Measurements from ENCODE around the gene KIAA0319L. TPM values are rescaled to one million over a fixed set of nuclear protein-coding genes. Genes with fewer than 3 reads are reported as not detected.
"Not testable (repeated sequence)": the region's sequence is repeated elsewhere in the genome, so short reads cannot be mapped to it uniquely, and the experiment has no call there.

Gene KIAA0319L
- total RNA-seq, 4 donors from 2014 or later = 27.6 to 72.1 (median 53.8) TPM

GRCh38 chr1:35589516-35590427 is 32.6 kb upstream of the KIAA0319L start:
- Histone ChIP-seq H3K27me3 (no peaks in the 10 kb centered on the region), H3K4me3 (no peak overlapping the region), H3K9me3 (no peaks in the 10 kb centered on the region), H3K4me1 (no peaks in the 10 kb centered on the region), H3K36me3 (no peaks in the 10 kb centered on the region), H3K27ac (no peak overlapping the region)
- TF ChIP-seq, protein P1, sequence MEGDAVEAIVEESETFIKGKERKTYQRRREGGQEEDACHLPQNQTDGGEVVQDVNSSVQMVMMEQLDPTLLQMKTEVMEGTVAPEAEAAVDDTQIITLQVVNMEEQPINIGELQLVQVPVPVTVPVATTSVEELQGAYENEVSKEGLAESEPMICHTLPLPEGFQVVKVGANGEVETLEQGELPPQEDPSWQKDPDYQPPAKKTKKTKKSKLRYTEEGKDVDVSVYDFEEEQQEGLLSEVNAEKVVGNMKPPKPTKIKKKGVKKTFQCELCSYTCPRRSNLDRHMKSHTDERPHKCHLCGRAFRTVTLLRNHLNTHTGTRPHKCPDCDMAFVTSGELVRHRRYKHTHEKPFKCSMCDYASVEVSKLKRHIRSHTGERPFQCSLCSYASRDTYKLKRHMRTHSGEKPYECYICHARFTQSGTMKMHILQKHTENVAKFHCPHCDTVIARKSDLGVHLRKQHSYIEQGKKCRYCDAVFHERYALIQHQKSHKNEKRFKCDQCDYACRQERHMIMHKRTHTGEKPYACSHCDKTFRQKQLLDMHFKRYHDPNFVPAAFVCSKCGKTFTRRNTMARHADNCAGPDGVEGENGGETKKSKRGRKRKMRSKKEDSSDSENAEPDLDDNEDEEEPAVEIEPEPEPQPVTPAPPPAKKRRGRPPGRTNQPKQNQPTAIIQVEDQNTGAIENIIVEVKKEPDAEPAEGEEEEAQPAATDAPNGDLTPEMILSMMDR (IDR thresholded peaks at IDR 0.05) = no peak
- TF ChIP-seq POLR2A (IDR thresholded peaks at IDR 0.05) = no peak
- intact Hi-C loops (cut with DNase I; ENCODE audit: low total_unique reads) = no loop called here
- no peak for DNase-seq

- Histone ChIP-seq H3K4me3 (no peak overlapping the region), H3K36me3 (no peaks in the 10 kb centered on the region), H3K9me3 (no peaks in the 10 kb centered on the region), H3K4me1 (no peaks in the 10 kb centered on the region), H3K27ac (no peak overlapping the region), H3K27me3 (no peaks in the 10 kb centered on the region)
- no peak for DNase-seq
- TF ChIP-seq, protein P1 (IDR thresholded peaks at IDR 0.05) = no peak
- TF ChIP-seq POLR2A (IDR thresholded peaks at IDR 0.05) = no peak
- intact Hi-C loops (cut with DNase I; ENCODE audit: low total_unique reads) = no loop called here
Observed at GRCh38 chr1:35588197-35588910, 31.2 kb upstream of the KIAA0319L start.

DNA sequence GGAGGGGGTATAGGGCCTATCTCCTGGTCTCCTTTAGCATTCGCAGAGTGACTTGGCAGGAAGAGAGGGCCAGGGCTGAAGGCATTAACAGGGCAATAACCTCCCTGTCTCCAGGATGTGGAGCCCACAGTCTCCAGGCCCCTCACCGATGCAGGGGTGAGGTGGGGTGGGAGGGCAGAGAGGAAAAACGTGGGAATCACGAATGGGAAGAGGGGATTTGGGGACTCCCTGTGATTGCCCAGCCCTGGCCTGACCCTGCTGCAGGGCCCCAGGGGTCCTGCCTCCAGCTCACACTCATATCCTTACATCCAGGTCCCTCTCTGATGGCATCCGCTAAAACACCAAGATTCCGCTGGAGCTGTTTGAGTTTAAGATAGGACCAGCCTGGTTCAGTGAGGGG is 30.5 kb upstream of the KIAA0319L start:
- TF ChIP-seq, protein P1 (IDR thresholded peaks at IDR 0.05) = no peak
- TF ChIP-seq POLR2A (IDR thresholded peaks at IDR 0.05) = no peak
- no peaks in the 10 kb centered on the region for H3K36me3 ChIP-seq
- H3K4me3 ChIP-seq = no peak overlapping the region
- no peak for DNase-seq
- no peaks in the 10 kb centered on the region for H3K4me1 ChIP-seq
- H3K9me3 ChIP-seq = no peaks in the 10 kb centered on the region
- no peak overlapping the region for H3K27ac ChIP-seq
- intact Hi-C loops (cut with DNase I; ENCODE audit: low total_unique reads) = no loop called here
- no peaks in the 10 kb centered on the region for H3K27me3 ChIP-seq

DNA sequence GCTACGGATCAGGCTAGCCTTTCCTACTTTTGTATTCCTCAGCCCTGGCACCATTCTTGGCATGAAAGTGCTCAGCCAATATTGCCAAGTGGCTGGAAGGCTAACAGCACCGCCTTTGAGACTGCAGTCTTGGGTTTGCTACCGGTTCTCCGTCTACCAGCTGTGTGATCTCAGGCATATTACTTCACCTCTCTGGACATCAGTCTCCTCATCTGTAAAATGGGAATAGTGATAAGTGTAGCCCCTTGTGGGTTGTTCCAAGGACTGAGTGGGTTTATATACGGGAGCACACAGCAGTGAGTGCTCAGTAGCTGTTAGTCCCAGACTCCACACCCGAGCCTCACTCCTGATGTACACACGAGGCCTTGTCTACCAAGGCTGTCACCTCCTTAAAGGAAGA is 29.6 kb upstream of the KIAA0319L start:
- Histone ChIP-seq H3K27me3 (no peaks in the 10 kb centered on the region), H3K27ac (no peak overlapping the region), H3K36me3 (no peaks in the 10 kb centered on the region), H3K9me3 (no peaks in the 10 kb centered on the region), H3K4me1 (no peaks in the 10 kb centered on the region), H3K4me3 (no peak overlapping the region)
- no peak for DNase-seq
- intact Hi-C loops (cut with DNase I; ENCODE audit: low total_unique reads) = no loop called here
- TF ChIP-seq, protein P1 (IDR thresholded peaks at IDR 0.05) = no peak
- no peak for TF ChIP-seq POLR2A (IDR thresholded peaks at IDR 0.05)

GRCh38 chr1:35585805-35586204 is 28.6 kb upstream of the KIAA0319L start:
- H3K27me3 ChIP-seq; H3K27ac ChIP-seq; H3K9me3 ChIP-seq; H3K4me1 ChIP-seq; DNase-seq; intact Hi-C loops (cut with DNase I; ENCODE audit: low total_unique reads); H3K36me3 ChIP-seq; H3K4me3 ChIP-seq: not testable (repeated sequence)

All from uterus (tissue), 4 donors.